NCI-H2171 treated with DMSO at 0.1 percent for 48 hours (cell line): ENCODE measurements around the gene C12orf75.
"Not testable (repeated sequence)": the region's sequence is repeated elsewhere in the genome, so short reads cannot be mapped to it uniquely, and the experiment has no call there.

Source experiments
- DNase-seq: peaks from one replicate; lab custom pipeline; 2025; lab: John Stamatoyannopoulos, UW

The C12orf75 gene

DNA sequence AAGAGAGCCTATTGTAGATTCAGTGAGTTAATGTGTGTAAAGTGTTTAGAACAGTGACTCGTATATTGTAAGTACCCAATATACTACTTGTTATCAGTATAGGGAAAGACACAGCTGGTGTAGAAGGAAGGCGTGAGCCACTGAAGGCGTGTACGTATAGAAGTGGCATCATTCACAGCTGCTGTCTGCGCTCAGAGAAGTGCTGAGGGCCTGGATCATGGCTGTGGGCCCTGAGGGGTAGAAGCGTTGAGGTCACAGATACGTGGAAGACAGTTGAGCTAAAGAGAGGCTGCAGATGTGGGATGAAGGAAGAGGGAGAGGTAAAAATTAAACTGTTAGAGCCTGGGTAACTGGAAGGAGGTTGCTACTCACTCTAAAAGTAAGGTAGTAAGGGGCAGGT lies 5.9 kb downstream of the C12orf75 start:
- no peak for DNase-seq

- no peak for DNase-seq
Measured at GRCh38 chr12:105337391-105337790, 6.9 kb downstream of the C12orf75 start.

- DNase-seq, result no peak
Measured at GRCh38 chr12:105338966-105339365, 8.5 kb downstream of the C12orf75 start.

GRCh38 chr12:105341010-105341409 lies 10.5 kb downstream of the C12orf75 start:
- no peak for DNase-seq

DNA sequence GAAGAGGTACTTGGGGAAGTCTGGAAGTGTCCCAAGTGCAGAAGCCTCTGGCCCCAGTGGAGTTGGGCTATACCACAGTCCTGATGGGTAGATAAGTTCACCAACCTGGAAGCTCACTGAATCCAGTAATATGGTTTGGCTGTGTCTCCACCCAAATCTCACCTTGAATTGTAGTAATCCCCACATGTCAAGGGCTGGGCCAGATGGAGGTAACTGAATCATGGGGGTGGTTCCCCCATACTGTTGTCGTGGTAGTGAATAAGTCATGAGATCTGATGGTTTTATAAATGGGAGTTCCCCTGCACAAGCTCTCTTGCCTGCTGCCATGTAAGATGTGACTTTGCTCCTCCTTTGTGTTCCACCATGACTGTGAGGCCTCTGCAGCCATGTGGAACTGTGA lies 11.1 kb downstream of the C12orf75 start:
- DNase-seq, result not testable (repeated sequence)

- DNase-seq, result no peak
Measured at GRCh38 chr12:105342464-105342863, 12.0 kb downstream of the C12orf75 start.

DNA sequence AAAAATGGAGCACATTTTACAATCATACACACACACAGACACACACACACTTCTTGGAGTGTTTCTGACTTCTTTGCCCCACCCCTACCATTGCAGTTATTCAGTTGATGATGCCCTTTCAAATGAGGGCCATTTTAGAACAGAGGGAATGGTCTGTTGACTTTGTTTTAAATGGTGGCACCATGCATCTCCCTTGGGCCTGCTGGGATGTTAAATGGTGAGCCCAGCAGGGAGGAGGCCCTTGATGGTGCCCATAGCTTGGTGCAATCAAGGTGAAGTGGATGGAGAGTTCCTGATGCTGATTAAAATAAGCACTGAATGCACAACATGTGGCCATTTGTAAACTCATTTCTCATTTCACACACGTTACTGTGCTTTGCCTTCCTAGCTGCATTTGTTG lies 13.3 kb downstream of the C12orf75 start:
- DNase-seq, result no peak

- no peak for DNase-seq
Measured at GRCh38 chr12:105347499-105347898, 17.0 kb downstream of the C12orf75 start.

DNA sequence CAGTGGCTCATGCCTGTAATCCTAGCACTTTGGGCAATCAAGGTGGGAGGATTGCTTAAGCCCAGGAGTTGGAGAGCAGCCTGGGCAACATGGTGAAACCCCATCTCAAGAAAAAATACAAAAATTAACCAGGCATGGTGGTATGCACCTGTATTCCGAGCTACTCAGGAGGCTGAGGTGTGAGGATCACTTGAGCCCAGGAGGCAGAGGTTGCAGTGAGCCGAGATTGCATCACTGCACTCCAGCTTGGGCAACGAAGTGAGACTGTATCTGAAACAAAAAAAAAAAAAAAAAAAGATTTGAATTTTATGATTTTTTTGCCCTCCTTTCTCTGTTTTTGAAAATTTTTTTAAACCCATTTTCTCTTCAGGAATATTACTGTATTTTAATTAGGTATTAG lies 17.7 kb downstream of the C12orf75 start:
- no peak for DNase-seq

DNA sequence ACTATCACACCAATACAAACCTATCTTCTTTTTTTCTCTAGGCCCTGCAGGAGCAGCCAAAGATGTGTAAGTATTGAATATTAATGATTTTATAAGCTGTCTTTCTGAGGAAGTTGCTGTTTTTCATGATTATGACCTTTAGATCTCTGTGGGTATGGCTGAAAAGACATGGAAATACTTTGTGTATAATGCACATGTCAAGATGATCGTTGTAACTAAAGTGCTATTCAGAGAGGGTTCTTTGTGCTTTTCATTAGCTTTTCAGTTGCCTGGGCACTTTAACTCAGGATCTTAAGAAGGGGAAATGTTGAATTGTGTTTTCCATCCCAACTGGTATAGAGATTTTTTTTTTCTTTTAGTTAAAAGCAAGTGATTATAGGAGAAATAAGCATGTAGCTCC lies 18.1 kb downstream of the C12orf75 start:
- DNase-seq, result no peak

DNA sequence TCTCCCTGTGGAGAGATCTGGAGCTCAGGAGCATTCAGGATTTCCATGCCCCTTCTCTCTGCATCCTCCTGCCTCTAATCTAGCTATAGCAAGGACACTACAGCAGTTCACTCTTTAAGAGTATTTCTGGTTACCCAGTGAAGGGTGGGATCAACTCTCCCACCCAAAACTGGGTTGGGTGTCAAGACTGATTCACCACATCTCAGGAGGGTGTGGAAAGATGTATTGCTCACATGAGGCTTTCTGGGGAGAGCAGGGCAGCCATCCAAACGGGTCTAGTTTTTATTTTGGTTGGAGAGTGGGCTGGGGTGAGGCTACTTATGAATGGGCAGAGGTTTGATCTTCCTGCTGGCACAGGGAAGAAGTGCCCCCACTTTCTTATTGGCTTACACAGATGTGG lies 18.6 kb downstream of the C12orf75 start:
- no peak for DNase-seq

- no peak for DNase-seq
Measured at GRCh38 chr12:105351523-105351922, 21.0 kb downstream of the C12orf75 start.

- DNase-seq, result no peak
Measured at GRCh38 chr12:105352052-105352451, 21.6 kb downstream of the C12orf75 start.

GRCh38 chr12:105352940-105353635 lies 22.6 kb downstream of the C12orf75 start:
- DNase-seq, result no peak

DNA sequence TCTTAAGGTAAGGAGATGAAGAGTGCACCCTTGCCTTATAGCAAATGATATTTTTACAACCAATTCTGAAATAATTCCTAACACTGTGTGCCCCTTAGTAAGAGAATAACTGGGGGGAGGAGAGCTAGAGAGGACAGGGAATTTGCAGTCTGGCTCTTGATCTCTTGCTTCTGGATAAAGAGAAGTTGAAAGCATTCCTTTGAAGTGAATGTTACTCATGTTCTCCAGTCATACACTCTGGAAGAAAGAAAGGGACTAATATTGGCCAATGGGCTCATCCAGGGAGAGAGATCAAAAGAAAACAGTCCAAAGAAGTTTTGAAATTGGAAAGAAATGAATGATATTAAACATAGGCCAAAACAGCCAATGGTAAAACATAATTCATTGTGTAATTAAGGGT lies 25.3 kb downstream of the C12orf75 start:
- DNase-seq, result no peak

GRCh38 chr12:105357162-105357691 lies 26.7 kb downstream of the C12orf75 start:
- no peak for DNase-seq

GRCh38 chr12:105358789-105359188 lies 28.3 kb downstream of the C12orf75 start:
- no peak for DNase-seq

DNA sequence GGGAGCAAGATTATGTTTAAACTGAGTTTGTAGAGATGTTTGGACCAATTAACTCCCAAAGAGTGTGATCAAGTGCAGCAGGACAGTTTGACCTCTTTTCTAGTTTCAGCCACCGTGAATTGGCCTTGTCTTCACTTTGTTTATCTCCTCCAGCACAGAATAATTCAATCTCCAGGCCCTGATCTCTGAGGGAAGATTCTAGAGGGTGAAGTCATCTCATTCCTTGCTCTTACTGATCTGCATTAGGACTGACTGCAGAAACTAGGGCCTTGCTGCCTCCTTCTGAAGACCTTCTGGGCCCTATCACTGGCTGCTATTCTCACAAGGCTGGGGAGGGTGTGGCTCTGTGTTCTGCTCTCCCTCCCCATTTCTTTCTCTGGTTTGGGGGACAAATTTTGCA lies 29.4 kb downstream of the C12orf75 start:
- no peak for DNase-seq

DNA sequence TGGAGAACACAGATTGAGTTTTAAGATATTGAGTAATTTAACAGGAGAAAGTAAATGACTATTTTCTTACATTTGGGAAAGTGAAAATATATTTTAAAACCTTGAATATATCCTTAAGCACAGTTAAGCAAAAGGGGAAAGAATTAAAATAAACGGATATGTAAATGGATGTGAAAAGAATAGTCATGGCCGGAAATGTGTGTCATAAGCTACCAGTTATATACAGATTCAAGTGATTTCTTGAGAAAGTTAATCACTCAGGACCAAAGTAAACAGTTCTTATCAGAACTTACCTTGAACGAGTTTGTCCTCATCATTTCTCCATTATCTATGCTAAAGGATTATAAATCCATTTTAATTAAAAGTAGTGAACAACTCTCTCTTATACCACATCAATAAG lies 33.4 kb downstream of the C12orf75 start:
- no peak for DNase-seq

GRCh38 chr12:105365231-105365630 lies 34.7 kb downstream of the C12orf75 start:
- DNase-seq, result no peak

DNA sequence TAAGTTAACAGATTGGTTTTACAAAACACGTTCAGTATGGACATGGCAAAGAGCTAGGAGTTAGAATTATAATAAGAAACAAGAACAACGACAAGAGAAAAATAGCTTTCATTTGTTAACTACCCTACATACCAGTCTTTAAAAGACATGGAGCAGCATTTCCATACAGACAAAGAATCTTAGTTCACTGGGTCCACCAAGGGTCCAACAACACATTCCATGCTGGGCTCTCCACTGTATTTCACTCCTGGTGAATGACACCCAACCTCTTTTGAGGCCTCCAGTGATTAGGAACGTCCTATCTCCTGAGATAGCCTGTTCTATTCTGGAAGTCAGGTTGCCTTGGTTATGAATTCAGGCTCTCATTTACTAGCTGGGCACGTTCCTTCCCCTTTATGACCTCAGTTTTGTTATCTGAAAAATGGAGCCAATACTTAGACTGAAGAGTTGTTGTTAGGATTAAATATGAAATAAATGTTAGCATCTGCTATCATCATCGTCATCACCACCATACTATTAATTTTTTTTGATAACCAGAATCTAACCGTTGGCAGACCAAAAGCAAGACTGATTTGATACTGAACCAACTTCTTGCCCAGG lies 37.7 kb downstream of the C12orf75 start:
- no peak for DNase-seq

DNA sequence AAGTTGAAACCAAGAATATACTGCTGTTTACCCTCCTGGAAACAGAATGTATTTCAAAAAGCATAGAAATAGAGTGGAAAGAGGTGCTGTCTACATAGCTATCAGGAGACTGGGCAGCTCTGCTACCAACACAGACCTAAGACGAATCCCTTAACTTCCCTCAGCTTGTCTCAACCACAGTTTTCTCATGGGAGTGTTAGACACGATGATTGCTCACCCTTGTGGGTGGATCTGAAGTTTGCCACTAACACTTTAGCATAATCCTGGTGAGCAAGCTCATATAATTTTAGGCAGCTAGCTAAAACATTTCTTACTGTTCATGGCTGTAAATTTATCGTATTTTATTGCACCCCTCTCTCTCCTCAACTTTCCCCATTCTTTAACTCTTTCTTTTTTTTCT lies 38.5 kb downstream of the C12orf75 start:
- no peak for DNase-seq

GRCh38 chr12:105374303-105374702 lies 43.8 kb downstream of the C12orf75 start:
- no peak for DNase-seq

- no peak for DNase-seq
Measured at GRCh38 chr12:105377077-105377476, 46.6 kb downstream of the C12orf75 start.
